K562 (cell line): ENCODE data around the gene GMEB2. TPM values are rescaled to one million over a fixed set of nuclear protein-coding genes. Genes with fewer than 3 reads are reported as not detected.

Source experiments
- CLOCK ChIP-seq: fragments of 250-450 bp; sonication (Bioruptor Pico); IDR thresholded peaks from 2 replicates; pipeline ENCODE4 v1.4.0; 2020; ENCODE audit warnings: mild to moderate bottlenecking, moderate library complexity, borderline replicate concordance
- CREB3L1 ChIP-seq: fragments of 450-650 bp; IDR thresholded peaks from 2 replicates; pipeline ENCODE4 v1.6.1; 2014; ENCODE audit warnings: low read depth, mild to moderate bottlenecking, moderate library complexity, borderline replicate concordance
- JUND ChIP-seq, 2 experiments: IDR thresholded peaks; 2 replicates in 1 of 2; 3 replicates in 1 of 2; pipeline ENCODE4 v1.6.1; 2011; ENCODE audit warnings: borderline replicate concordance in 2 of 2, low read depth in 2 of 2, low read length in 2 of 2, improper control_type of control experiment in 1 of 2, missing biosample characterization in 1 of 2, missing genetic modification characterization in 1 of 2, missing genetic modification reagents in 1 of 2
- NFIX ChIP-seq: fragments of 250-450 bp; sonication (Bioruptor Pico); IDR thresholded peaks from 2 replicates; pipeline ENCODE4 v1.4.0; 2020; ENCODE audit warnings: low read depth, mild to moderate bottlenecking, moderate library complexity
- PBX2 ChIP-seq, 2 experiments: IDR thresholded peaks in 1 of 2; conservative IDR thresholded peaks in 1 of 2; 2 replicates each; pipeline ENCODE4 v1.6.1; 2016; ENCODE audit warnings: low read depth in 2 of 2, mild to moderate bottlenecking in 1 of 2, missing compliant biosample characterization in 1 of 2, missing genetic modification characterization in 1 of 2, moderate library complexity in 1 of 2
- POLR3A ChIP-seq: IDR thresholded peaks from 2 replicates; pipeline ENCODE4 v1.6.1; 2011; ENCODE audit warnings: borderline replicate concordance, mild to moderate bottlenecking, moderate library complexity; ENCODE audit not compliant: insufficient read length, insufficient read depth; ENCODE audit errors: extremely low read depth
- RBM14 ChIP-seq: fragments of 200-400 bp; formaldehyde crosslinking; IDR thresholded peaks from 2 replicates; pipeline ENCODE4 v1.6.1; 2018; ENCODE audit warnings: low read depth, mild to moderate bottlenecking, low read length, moderate library complexity, borderline replicate concordance; ENCODE audit not compliant: insufficient read depth
- TSHZ1 ChIP-seq: fragments of 250-450 bp; sonication (Bioruptor Pico); IDR thresholded peaks from 2 replicates; pipeline ENCODE4 v1.4.0; 2020; ENCODE audit warnings: mild to moderate bottlenecking, moderate library complexity
- ZNF41 ChIP-seq: fragments of 250-450 bp; sonication (Bioruptor Pico); conservative IDR thresholded peaks from 2 replicates; pipeline ENCODE4 v1.4.0; 2020; ENCODE audit warnings: mild to moderate bottlenecking
- ZNF655 ChIP-seq: fragments of 250-450 bp; sonication (Bioruptor Pico); IDR thresholded peaks from 2 replicates; pipeline ENCODE4 v1.5.0; 2021
- polyA plus RNA-seq, 8 experiments: library from polyadenylated mRNA; depleted of rRNA in 4 of 8; stranded (reverse) in 5 of 8; unstranded in 3 of 8; fragments of >200 nt; fragmentation: Nextera tagmentation in 2 of 8; fragmentation: Illumina TruSeq in 1 of 8; extraction: Ambion mirVana in 2 of 8; extraction: Trizol in 1 of 8; gene quantifications; 2 replicates each; pipeline versions ENCODE4 v1.2.1 to v1.2.3, GENCODE V29; 2011 to 2014; ENCODE audit warnings: inconsistent platforms in 1 of 8, missing spikeins in 1 of 8
- total RNA-seq, 7 experiments: library from RNA; depleted of rRNA in 6 of 7; stranded (reverse); fragments of >200 nt in 6 of 7; fragmentation: Illumina TruSeq in 2 of 7; extraction: Trizol in 2 of 7; gene quantifications; 2 replicates each; pipeline versions ENCODE4 v1.2.1 to v1.2.3, GENCODE V29; 2011 to 2021; ENCODE audit warnings: low replicate concordance in 1 of 7

Gene GMEB2
- total and polyA plus RNA-seq, 9 of the 15 experiments (the other 6 are each of a cell fraction or from before 2014, with no cell fraction given): 0.03 to 13.9 (median 6.3) TPM

GRCh38 chr20:63625771-63626423, 1.0 kb downstream of the GMEB2 start (continued):
- TF ChIP-seq PBX2 (CRISPR knock-in tag; IDR thresholded peaks at IDR 0.05; ENCODE audit: low read depth): no peak
- no peak for TF ChIP-seq PBX2 (tag; conservative IDR thresholded peaks at IDR 0.05; ENCODE audit: low read depth)
- no peak for TF ChIP-seq RBM14
- no peak for TF ChIP-seq JUND (IDR thresholded peaks at IDR 0.05; ENCODE audit: borderline replicate concordance, low read depth, low read length)
- TF ChIP-seq JUND (tag; IDR thresholded peaks at IDR 0.05; ENCODE audit: borderline replicate concordance, low read depth, low read length): no peak
- TF ChIP-seq ZNF41 (CRISPR knock-in tag): no peak
- TF ChIP-seq CREB3L1: no peak
- no peak for TF ChIP-seq NFIX (CRISPR knock-in tag)
- TF ChIP-seq POLR3A: no peak
- no peak for TF ChIP-seq CLOCK (CRISPR knock-in tag)
- TF ChIP-seq ZNF655 (CRISPR knock-in tag): no peak
- TF ChIP-seq TSHZ1 (CRISPR knock-in tag): no peak
